OCI-LY7 (cell line): ENCODE results near the gene NF1.

Source experiments
- EZH2phosphoT487 ChIP-seq: fragments of 200-600 bp; sonication (generic); IDR thresholded peaks from 2 replicates; pipeline ENCODE4 v1.6.1; 2018; ENCODE audit warnings: low read depth, borderline replicate concordance, mild to moderate bottlenecking, mixed run types, antibody characterized with exemption, low read length, moderate library complexity, mixed read lengths
- TF ChIP-seq, protein P1 (sequence below): fragments of 200-600 bp; sonication (generic); conservative IDR thresholded peaks from 2 replicates; pipeline ENCODE4 v1.5.1; 2014; ENCODE audit warnings: mild to moderate bottlenecking, antibody characterized with exemption, low read length, moderate library complexity, mixed read lengths

DNA sequence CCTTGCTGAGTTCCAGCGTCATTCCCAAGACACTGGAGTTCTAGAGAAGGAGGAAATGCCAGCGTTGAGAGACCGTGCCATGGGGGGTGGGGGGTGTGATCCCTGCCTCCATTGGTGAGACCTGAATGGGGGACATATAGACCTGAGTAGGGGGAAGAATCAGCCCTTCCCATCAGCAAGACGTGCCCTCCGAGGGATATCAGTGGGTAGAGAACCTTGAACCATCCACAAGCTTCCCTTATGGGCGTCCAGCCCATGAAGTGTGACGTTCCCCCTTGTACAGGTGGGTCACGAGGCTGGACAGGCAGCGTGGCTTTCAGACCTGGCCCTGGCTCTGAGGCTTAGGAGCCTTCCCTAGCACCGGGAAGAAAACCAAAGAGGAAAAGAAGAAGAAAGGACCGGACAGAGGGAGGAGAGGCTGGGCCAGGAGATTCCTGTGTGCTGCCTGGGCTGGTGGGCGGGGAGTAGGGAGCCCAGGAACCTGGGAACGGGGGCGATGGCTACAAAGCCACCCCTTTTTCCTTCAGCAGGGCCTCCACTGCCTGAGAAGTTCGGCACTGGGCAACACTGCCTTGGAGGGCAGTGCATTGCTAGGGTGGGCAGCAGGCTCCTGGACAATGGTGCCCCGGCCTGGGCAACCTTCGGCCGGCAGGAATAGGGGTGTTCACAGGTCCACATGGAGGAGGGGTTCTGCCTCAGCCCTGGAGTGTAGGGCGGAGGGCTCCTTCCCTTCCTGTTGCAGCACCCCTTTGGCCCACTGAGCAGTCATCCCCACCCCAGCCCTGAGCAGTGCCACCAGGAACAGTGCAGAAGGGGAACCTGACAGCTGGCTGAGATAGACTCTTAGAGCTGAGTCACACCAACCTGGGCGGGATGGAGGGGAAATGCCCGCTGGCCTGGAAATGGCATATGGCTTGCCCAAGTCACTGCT is 303.9 kb downstream of the NF1 start:
- TF ChIP-seq, protein P1, sequence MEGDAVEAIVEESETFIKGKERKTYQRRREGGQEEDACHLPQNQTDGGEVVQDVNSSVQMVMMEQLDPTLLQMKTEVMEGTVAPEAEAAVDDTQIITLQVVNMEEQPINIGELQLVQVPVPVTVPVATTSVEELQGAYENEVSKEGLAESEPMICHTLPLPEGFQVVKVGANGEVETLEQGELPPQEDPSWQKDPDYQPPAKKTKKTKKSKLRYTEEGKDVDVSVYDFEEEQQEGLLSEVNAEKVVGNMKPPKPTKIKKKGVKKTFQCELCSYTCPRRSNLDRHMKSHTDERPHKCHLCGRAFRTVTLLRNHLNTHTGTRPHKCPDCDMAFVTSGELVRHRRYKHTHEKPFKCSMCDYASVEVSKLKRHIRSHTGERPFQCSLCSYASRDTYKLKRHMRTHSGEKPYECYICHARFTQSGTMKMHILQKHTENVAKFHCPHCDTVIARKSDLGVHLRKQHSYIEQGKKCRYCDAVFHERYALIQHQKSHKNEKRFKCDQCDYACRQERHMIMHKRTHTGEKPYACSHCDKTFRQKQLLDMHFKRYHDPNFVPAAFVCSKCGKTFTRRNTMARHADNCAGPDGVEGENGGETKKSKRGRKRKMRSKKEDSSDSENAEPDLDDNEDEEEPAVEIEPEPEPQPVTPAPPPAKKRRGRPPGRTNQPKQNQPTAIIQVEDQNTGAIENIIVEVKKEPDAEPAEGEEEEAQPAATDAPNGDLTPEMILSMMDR = no peak
- TF ChIP-seq EZH2phosphoT487 = no peak
